ENCODE data around the gene AGRN. TPM values are rescaled to one million over a fixed set of nuclear protein-coding genes. Genes with fewer than 3 reads are reported as not detected.
"Not testable (repeated sequence)": the region's sequence is repeated elsewhere in the genome, so short reads cannot be mapped to it uniquely, and the experiment has no call there.

The AGRN gene
- polyA plus RNA-seq, 1 experiment: 28.3 TPM

GRCh38 chr1:1004780-1005697, 14.9 kb upstream of the AGRN start:
- no peak for DNase-seq (ENCODE audit: low read depth, low spot score)
- peak overlapping the region; percentile 21 for H3K27ac ChIP-seq (ENCODE audit: low read depth, low read length)
- H3K27me3 ChIP-seq (ENCODE audit: control insufficient read depth, insufficient read depth, low read length): no peaks in the 10 kb centered on the region
- no peak for TF ChIP-seq CTCF (IDR thresholded peaks at IDR 0.05; ENCODE audit: low read depth, low read length)
- ChIA-PET POLR2A (interaction anchor here (1.1 kb wide), 1 partner anchor 14 kb away, joined by 3 read pairs; the partner anchor contains the start of gene AGRN), CTCF (no interaction called here)
- H3K9me3 ChIP-seq (ENCODE audit: control insufficient read depth, insufficient read depth, low read length): no peaks in the 10 kb centered on the region; the same call in 1 of the 2 replicates
- no peak overlapping the region for H3K4me3 ChIP-seq (ENCODE audit: low read depth, low read length)

GRCh38 chr1:1005774-1006304, 14.1 kb upstream of the AGRN start:
- DNase-seq (ENCODE audit: low read depth, low spot score): no peak
- ChIA-PET CTCF (no interaction called here), POLR2A (interaction anchor here (1.1 kb wide), 1 partner anchor 14 kb away, joined by 3 read pairs; the partner anchor contains the start of gene AGRN)
- Histone ChIP-seq H3K4me3 (ENCODE audit: low read depth, low read length) (no peak overlapping the region), H3K27me3 (ENCODE audit: control insufficient read depth, insufficient read depth, low read length) (no peaks in the 10 kb centered on the region), H3K9me3 (ENCODE audit: control insufficient read depth, insufficient read depth, low read length) (no peaks in the 10 kb centered on the region; the same call in 1 of the 2 replicates), H3K27ac (ENCODE audit: low read depth, low read length) (no peak overlapping the region)
- TF ChIP-seq CTCF (IDR thresholded peaks at IDR 0.05; ENCODE audit: low read depth, low read length): no peak

GRCh38 chr1:1006305-1007159, 13.4 kb upstream of the AGRN start:
- Histone ChIP-seq H3K27ac (ENCODE audit: low read depth, low read length) (no peak overlapping the region), H3K9me3 (ENCODE audit: control insufficient read depth, insufficient read depth, low read length) (peaks cover 3% of the 10 kb centered on the region; the same call in 1 of the 2 replicates), H3K4me3 (ENCODE audit: low read depth, low read length) (no peak overlapping the region), H3K27me3 (ENCODE audit: control insufficient read depth, insufficient read depth, low read length) (no peaks in the 10 kb centered on the region)
- POLR2A ChIA-PET: interaction anchor here (1.1 kb wide), 1 partner anchor 13 kb away, joined by 3 read pairs; the partner anchor contains the start of gene AGRN
- TF ChIP-seq CTCF (IDR thresholded peaks at IDR 0.05; ENCODE audit: low read depth, low read length): no peak
- no peak for DNase-seq (ENCODE audit: low read depth, low spot score)
- CTCF ChIA-PET: interaction anchor here (0.7 kb wide), 1 partner anchor 13 kb away, joined by 3 read pairs; no protein-coding TSS in a partner anchor

GRCh38 chr1:1010131-1010530, 9.8 kb upstream of the AGRN start:
- CTCF ChIA-PET: interaction anchor here (0.7 to 1.8 kb wide), 3 partner anchors 8 to 1197 kb away, joined by 4 to 7 read pairs (median 6); no protein-coding TSS in a partner anchor
- H3K27ac ChIP-seq (ENCODE audit: low read depth, low read length); H3K9me3 ChIP-seq (ENCODE audit: control insufficient read depth, insufficient read depth, low read length); H3K27me3 ChIP-seq (ENCODE audit: control insufficient read depth, insufficient read depth, low read length); DNase-seq (ENCODE audit: low read depth, low spot score); POLR2A ChIA-PET; H3K4me3 ChIP-seq (ENCODE audit: low read depth, low read length): not testable (repeated sequence)

- DNase-seq (ENCODE audit: low read depth, low spot score): no peak
- no peak for TF ChIP-seq CTCF (IDR thresholded peaks at IDR 0.05; ENCODE audit: low read depth, low read length)
- Histone ChIP-seq H3K27me3 (ENCODE audit: control insufficient read depth, insufficient read depth, low read length) (no peaks in the 10 kb centered on the region), H3K9me3 (ENCODE audit: control insufficient read depth, insufficient read depth, low read length) (peaks cover 6% of the 10 kb centered on the region; the same call in 1 of the 2 replicates), H3K4me3 (ENCODE audit: low read depth, low read length) (no peak overlapping the region), H3K27ac (ENCODE audit: low read depth, low read length) (no peak overlapping the region)
- ChIA-PET CTCF (no interaction called here), POLR2A (no interaction called here)
Measured at GRCh38 chr1:1011396-1011949, 8.4 kb upstream of the AGRN start.

- not testable (repeated sequence) for H3K27me3 ChIP-seq (ENCODE audit: control insufficient read depth, insufficient read depth, low read length); H3K27ac ChIP-seq (ENCODE audit: low read depth, low read length); H3K9me3 ChIP-seq (ENCODE audit: control insufficient read depth, insufficient read depth, low read length); DNase-seq (ENCODE audit: low read depth, low spot score)
- ChIA-PET CTCF (interaction anchor here (1.6 kb wide), 1 partner anchor 11 kb away, joined by 11 read pairs; no protein-coding TSS in a partner anchor), POLR2A (interaction anchor here (0.6 to 1.0 kb wide), 2 partner anchors 11 to 72 kb away, joined by 3 read pairs; no protein-coding TSS in a partner anchor)
- peak overlapping the region; percentile 71 for H3K4me3 ChIP-seq (ENCODE audit: low read depth, low read length)
Measured at GRCh38 chr1:1012736-1013104, 7.2 kb upstream of the AGRN start.
